HG03378 (cell line): Measurements from ENCODE around the gene CKS1B.

Source experiments
- ATAC-seq: cut with Tn5 transposase; IDR thresholded peaks from one replicate; pipeline ENCODE4 v1.9.1; 2021; ENCODE audit warnings: mild to moderate bottlenecking, moderate library complexity; ENCODE audit not compliant: unreplicated experiment

CKS1B gene

GRCh38 chr1:155012776-155013602, 38.5 kb downstream of the CKS1B start:
- ATAC-seq, result no peak

DNA sequence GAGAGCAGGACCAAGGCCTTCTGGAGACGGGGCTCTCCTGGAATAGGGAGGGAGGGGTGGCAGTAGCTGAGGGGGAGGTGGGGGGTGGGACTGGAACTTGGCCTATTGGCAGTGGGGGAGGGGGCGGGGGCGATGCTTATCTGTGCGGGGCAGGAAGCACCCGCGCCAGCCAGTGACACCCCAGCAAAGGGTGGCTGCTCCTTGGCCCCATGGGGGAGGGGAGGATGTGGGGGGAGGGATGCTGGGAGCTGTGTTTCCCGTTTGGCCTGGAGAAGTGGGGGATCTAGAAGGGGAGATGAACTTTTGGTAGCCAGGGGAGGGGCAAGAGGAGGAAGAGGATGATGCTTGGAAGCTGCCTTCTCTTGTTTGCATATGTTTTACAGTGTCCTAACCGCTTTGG, 39.2 kb downstream of the CKS1B start:
- no peak for ATAC-seq

- ATAC-seq, result no peak
Measured at GRCh38 chr1:155014709-155015508, 40.4 kb downstream of the CKS1B start.

- ATAC-seq, result no peak
Measured at GRCh38 chr1:155015527-155016230, 41.2 kb downstream of the CKS1B start.

GRCh38 chr1:155016231-155016831, 41.9 kb downstream of the CKS1B start:
- no peak for ATAC-seq

DNA sequence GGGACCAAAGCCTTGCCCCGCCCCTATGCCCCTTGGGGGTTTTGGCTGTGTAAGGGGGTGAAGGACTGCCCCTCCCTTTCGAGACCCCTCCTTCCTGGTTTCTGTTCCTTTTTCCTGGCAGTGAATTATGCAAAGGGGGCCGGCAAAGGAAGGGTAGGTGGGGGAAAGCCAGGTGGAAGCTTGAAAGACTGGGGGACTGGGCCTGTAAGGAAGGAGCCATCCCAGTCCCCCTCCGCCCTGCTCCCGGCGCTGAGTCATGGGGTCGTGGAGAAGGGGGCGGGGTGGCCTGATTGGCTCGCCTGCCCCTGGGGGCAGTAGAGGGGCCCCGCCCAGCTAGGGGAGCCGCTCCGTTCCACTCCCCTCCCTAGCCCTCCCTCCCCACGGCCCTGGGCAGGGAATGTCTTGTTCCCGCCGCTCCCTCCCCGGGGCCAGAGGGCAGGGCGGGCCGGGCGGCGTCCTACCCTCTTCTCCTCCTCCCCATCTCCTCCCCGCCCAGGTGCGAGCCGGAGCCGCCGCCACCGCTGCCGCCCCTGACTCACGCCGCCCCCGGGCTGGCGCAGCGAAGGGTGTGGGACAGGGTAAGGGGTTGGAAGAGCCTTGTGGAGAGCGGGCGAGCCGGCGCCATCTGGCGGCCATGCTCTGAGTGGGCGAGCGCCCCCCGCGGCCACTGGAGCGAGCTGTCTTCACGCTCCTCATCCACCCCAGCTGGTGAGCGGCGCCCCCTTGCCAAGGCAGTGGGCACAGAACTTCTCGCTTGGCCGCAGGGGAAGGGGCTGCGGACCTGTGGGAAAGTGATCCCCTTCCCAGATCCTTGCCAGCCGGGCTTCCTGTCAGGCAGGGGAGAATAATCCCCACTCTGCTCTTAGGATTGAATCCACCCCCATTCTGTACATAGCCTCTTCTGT, 42.8 kb downstream of the CKS1B start:
- no peak for ATAC-seq

DNA sequence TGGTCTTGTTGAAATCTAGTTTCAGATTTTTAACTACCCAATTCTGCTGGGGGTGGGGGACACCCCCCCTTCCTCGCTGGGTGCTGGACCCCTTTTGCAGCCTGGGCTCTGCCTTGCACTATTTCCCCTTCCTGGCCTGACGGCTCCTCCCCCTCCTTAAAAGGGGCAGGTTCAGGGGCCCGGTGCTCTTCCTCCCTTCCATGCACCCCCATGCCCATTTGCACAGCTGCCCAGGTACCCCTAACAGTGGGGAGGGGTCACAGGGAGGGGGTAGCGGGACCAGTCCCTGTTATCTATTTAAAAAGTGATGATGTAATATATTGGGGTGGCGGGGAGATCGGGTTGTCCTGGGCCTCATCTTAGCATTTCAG, 43.5 kb downstream of the CKS1B start:
- no peak for ATAC-seq

- ATAC-seq, result no peak
Measured at GRCh38 chr1:155018617-155019348, 44.3 kb downstream of the CKS1B start.

DNA sequence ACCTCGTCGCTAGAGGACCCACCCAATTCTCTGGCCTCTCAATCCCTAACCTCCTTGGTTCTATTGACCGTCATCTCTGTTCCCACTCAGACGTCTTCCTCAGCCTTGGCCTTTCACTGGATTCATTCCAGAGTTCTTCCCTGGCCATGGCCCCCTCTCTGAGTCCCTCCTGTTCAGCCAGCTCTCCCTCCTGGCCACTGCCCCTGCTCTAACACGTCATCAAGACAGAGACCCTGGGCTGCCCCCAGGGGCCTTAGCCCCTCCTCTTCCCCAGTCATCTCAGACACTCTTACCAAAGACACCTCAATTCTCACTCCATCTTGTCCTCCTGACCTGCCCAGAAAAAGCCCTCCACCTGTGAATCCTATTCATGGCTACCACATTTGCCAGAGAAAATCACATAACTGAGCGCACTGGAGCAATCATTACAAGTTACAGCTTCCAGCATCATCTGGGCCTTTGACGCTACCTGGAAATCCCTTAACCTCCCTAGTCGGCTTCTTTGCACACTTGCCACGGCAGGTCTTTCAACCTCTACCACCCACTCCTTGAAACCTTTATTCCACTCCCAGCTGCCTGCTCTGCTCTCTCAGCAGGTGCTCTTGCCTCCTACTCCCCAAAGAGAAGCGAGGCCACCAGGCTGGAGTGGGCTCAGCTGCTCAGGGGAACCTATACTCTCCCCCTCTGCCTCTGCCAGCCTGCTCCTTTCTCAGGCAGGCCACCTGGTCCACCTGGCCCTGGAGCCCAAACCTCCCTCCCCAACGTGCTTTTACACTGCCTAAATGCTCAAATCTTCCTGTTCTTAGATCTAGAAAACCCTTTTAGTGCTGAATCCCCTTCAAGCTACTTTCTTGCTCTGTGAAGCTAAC, 45.1 kb downstream of the CKS1B start:
- ATAC-seq, result no peak

- ATAC-seq, result no peak
Measured at GRCh38 chr1:155022136-155022926, 47.9 kb downstream of the CKS1B start.

DNA sequence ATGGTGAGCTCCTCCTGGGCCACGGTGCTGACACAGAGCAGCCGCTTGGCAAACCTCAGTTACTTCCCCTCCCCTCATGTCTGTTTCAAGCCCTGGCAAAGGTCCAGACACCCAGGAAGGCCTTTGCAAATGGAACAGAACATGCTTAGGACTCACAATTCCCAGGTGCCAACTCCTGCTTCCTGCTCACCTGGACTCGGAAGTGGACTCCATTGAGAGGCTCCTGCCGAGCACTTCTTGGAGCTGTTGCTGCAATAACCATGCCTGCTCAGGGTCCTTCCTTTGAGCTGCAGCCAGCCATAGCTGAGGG, 48.4 kb downstream of the CKS1B start:
- ATAC-seq, result no peak

DNA sequence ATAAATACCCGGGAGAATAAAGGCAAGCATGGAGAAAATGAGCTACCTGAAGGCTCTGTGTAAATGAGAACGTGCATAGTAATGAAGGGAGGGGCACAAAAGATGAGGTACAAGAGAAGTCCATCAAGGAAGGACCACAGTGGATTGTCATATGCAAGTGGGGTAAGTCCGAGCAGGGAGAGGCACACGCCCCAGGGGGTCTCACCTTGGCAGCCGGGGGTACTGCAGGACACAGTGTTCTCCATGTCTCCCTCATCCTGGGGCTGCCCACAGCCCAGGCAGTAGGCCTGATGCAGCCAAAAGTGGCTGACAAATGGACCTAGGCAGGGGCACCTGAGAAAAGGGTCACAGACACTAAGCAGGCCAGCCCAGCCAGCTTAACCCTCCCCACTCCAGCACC, 49.1 kb downstream of the CKS1B start:
- ATAC-seq, result no peak

DNA sequence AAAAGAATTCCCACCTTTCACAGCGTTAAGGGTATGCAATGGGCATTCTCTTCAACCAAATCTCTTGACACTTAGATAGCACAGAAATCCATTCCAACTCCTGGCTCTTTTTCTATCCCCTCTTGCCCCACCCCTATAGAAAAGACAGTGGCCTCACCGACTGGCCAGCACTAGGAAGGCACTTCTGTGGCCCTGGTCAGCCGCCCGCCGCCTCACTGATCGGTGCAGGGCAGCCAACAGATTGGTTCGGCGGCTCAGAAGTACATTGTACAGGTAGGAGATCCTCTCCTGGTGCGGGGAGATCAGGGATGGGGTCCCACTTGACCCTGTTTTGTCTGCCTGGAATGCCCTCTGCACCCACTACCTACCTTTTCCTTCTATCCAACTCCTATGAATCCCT, 49.8 kb downstream of the CKS1B start:
- ATAC-seq, result no peak

- no peak for ATAC-seq
Measured at GRCh38 chr1:155026154-155026553, 51.7 kb downstream of the CKS1B start.

GRCh38 chr1:155026588-155026987, 52.1 kb downstream of the CKS1B start:
- ATAC-seq, result no peak
